HG03064 (cell line): Measurements from ENCODE around the gene GTPBP10.
A peak's percentile ranks its signal among the peaks of the same experiment; 100 is the strongest.
"Not testable (repeated sequence)": the region's sequence is repeated elsewhere in the genome, so short reads cannot be mapped to it uniquely, and the experiment has no call there.

Experiments
- ATAC-seq: cut with Tn5 transposase; IDR thresholded peaks from one replicate; pipeline ENCODE4 v1.9.1; 2021; ENCODE audit warnings: low read depth; ENCODE audit not compliant: unreplicated experiment

The GTPBP10 gene, protein sequence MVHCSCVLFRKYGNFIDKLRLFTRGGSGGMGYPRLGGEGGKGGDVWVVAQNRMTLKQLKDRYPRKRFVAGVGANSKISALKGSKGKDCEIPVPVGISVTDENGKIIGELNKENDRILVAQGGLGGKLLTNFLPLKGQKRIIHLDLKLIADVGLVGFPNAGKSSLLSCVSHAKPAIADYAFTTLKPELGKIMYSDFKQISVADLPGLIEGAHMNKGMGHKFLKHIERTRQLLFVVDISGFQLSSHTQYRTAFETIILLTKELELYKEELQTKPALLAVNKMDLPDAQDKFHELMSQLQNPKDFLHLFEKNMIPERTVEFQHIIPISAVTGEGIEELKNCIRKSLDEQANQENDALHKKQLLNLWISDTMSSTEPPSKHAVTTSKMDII

DNA sequence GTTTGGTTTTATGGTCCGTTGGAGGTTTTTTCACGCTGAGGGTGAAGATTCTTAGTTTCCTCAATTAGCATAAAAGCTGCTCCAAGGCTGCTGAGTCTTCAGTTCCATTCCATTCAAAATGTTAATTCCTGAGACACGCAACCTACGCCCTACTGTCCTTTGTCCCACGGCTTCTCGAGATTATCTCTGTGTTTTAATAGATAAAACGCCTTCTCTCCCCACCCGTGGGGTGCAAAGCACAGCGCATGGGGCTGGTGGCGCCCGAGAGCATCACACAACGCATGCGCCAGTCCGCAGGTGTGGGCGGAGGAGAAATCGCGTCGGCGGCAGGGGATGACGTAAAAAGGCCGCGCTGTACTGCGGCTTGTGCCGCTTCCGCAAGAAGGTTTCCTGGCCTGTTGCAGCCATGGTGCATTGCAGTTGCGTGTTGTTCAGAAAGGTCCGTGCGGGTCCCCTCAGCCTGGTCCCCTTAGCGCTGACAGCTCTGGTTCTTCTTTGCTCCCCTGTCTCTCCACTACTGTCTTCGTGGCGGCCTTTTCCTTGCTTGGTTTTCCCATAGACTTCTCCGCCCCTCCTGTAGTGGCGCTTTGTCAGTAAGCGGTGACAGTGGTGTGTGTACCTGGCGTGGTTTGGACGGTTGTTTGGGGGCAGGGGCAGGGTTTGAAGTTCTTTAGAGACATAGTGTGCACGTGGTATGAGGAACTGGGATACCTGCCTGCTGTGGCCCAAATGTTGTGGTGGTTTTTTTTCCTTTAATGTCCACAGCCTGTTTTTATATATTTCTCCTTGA, at the start of gene GTPBP10:
Gene GTPBP10, plus strand, starts transcription at position 381 of the 790 bp plus-strand sequence. Its CDS starts 26 bp downstream, at position 407.
- peak; percentile 95 for ATAC-seq

DNA sequence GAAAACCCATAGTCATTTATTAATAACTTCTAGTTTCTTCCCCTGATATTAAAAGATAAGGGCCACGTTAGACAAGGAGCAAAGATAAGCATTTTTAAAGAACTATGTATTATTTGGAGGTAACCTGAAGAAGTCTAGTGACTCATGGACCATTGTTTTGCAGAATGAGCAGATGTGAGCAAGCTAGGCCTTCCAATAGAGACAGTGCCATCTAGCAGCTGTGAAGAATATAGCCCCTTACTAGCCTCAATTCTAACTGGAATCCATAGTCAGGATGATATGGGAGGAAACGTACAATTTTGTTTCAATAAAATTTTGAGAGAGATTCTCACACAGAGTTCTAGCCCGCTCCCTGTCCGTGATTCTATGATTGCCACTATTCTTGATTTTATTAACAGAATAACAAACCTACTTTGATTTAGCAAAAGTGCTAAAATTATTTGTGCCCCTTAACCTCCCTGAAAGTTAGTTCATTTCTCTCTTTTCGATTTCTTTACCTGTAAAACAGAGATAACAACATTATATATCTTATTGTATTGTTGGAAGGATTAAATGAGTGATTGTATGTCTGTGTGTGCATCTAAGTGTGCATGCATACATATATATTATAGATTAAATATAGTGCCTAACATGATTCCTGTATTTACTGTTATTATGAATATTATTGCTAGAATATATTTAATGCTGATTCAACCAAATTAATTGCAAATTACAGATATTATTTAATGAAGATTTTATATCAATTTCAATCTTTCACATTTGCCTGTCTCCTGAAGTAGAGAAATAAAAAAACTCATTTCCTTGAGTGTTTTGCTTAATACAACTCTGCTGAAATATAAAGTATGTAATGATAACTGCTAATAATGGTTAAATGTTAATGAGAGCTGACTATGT, 48.1 kb upstream of the GTPBP10 start:
- no peak for ATAC-seq

DNA sequence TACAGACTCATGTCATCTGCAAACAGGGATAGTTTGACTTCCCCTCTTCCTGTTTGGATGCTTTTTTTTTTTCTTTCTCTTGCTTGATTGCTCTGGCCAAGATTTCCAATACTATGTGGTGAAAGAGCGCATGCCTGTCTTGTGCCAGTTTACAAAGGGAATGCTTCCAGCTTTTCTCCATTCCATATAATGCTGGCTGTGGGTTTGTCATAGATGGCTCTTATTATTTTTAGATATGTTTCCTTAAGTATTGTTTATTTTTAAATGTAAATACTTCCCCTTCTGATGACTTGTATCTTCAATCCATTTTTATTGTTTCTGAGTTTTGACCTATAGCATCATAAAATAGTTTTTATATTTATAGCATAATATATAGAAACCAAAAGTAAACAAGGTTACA, 43.3 kb upstream of the GTPBP10 start:
- ATAC-seq, result no peak

DNA sequence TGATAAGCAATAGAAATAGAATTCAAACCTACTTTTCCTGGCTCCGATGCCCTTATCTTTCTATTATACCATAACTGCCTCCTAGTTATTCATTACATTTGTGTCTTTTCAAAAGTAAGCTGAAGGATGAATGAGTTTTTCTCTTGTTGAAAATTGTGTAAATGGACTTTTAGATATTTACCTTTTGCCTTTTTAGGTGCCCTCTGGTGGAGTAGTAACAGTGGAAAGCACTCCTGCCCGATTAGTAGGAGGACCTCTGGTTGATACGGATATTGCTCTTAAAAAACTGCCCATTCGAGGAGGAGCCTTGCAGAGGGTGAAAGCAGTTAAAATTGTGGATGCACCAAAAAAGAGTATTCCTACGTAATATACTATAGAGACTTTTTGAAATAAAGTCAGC, 36.6 kb upstream of the GTPBP10 start:
- ATAC-seq, result no peak

DNA sequence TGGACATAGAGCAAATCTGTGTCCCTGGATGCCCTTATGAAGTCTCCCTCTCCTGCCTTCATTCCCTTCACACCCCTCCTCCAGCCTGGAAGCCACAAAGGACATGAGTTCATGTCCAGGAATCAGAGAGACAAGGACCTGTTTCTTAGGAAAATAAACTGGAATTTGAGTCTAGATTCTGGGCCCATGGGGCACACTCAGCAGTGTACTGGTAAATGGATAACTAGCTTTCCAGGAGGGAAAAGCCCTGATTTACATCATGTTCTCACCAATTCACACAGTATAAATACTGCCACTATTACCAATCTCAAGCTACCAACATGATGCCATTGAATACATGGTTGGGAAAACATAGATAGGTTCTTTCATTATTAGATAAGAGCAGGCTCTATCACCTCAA, 35.3 kb upstream of the GTPBP10 start:
- no peak for ATAC-seq

GRCh38 chr7:90312745-90313144, 33.8 kb upstream of the GTPBP10 start:
- ATAC-seq, result no peak

DNA sequence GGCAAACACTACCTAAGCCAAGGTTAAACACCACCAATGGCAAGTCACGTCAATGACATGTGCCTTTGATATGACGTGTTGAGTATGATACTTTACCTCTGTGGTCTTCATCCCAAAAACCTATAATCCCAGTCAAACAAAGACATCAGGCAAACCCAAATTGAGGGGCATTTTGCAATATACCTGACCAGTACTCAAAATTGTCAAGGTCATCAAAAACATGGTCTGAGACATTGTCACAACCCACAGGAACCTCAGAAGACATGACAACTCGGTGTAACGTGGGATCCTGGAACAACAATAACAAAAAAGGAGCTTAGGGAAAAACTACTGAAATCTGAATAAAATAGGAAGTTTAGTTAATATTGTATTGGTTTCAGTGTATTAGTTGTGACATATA, 32.6 kb upstream of the GTPBP10 start:
- no peak for ATAC-seq

DNA sequence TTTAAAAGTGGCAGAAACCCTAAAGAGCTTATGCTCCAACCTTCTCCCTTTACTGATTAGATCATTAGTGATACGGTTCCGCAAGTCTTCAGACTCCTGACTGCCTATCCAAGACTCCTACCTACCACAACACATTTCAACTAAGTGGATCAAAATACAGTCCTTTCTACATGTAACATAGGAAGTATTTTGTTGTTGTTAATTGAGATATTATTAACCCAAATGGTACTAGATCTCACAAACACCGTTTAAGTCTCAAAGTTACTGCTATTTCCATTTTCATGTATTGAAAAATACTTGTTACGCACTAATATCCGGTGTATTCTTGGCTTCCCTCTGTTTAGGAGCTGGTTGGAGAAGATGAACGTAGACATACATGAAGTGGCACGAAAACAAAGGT, 26.5 kb upstream of the GTPBP10 start:
- ATAC-seq, result no peak

GRCh38 chr7:90320418-90320800, 26.1 kb upstream of the GTPBP10 start:
- no peak for ATAC-seq

GRCh38 chr7:90320801-90321494, 25.6 kb upstream of the GTPBP10 start, which contains the start of gene FAM237B:
Gene FAM237B (minus strand): TSS chr7:90321304. CDS start chr7:90319748, 1,556 bp downstream.
- no peak for ATAC-seq

DNA sequence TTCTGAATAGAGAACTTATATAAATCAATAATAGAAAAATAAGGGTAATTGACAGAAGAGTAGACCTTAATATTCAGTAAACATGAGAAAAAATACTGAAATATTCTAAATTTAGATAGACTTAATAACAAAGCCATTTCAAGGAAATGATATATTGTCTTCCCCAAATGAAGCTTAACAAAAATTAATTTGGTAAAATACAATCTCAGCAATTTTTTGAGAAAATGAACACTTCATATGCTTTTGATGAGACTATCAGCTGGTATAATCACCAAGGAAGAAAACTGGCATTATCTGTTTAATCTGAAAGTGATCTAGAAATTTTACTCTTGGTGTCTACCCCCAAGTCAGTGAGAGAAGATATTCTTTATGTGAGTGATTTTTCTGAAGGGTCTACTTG, 23.7 kb upstream of the GTPBP10 start:
- no peak for ATAC-seq

DNA sequence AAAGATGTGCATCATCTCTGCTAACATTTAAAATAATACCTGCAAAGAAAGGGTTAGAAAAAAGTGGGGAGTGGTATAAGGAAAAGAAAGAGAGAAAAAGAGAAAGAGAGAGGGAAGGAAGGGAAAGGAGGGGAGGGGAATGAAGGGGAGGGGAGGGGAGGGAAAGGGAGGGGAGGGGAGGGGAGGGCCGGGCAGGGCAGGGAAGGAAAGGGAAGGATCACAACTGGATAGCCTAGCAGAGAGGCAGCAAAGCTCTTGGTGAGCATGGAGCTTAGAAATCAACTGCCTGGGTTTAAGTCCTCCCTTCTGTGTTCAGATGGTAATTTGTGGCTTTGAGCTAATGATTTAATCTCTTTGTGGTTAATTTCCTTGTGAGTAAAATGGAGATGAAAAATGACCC, 20.0 kb upstream of the GTPBP10 start:
- no peak for ATAC-seq

GRCh38 chr7:90334193-90334843, 12.2 kb upstream of the GTPBP10 start:
- no peak for ATAC-seq

- not testable (repeated sequence) for ATAC-seq
Observed at GRCh38 chr7:90334926-90335325, 11.6 kb upstream of the GTPBP10 start.

GRCh38 chr7:90337106-90337505, 9.4 kb upstream of the GTPBP10 start:
- no peak for ATAC-seq

- no peak for ATAC-seq
Observed at GRCh38 chr7:90345016-90345415, 1.5 kb upstream of the GTPBP10 start.

DNA sequence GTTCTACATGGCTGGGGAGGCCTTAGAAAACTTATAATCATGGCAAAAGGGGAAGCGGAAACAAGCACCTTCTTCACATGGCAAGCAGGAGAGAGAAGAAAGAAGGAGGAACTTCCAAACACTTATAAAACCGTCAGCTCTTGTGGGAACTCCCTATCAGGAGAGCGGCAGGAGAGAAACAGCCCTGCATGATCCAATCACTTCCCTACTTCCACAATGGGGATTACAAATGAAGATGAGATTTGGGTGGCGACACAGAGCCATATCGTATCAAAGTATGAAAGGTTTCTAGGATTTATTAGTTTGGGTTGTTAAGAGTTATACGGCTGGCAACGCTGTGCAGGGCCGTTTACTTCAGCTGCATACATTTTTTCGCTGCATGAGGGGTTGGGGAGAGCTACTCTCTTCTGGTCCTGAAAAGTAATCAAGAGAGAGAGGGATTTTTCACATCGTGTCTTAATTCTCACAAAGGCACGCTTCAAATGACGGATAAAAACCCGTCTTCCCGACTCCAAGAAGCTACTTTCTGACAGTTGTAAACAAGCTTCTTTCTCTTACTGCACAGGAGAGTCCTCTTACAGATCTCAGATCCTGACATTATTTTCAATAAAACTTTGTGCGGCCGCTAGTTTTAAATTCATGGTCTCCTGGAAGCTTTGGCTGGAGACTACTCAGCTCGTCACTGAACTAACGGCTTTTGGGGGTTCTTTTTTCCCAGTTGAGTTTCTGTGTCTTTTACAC, 751 bp upstream of the GTPBP10 start:
- ATAC-seq, result peak; percentile 29

DNA sequence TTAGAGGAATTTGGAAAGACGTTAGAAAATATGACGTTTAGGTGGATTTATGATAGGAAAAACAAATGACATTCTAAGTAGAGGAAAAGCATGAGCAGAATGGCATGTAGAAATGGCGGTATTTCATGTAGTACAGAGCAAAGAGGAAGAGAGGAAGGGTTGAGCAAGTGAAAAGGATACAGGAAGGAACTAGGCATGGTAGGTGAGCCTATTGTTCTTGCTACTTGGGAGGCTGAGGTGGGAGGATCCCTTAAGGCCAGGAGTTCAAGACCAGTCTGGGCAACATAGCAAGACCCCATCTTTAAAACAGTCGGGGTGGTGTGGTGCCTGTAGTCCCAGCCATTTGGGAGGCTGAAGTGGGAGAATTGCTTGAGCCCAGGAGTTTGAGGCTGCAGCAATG, 1.2 kb downstream of the GTPBP10 start:
- no peak for ATAC-seq

GRCh38 chr7:90349305-90349704, 2.8 kb downstream of the GTPBP10 start:
- ATAC-seq, result no peak
